Body of pancreas (tissue), 4 donors: ENCODE results near the gene PDIK1L.

Experiments
- POLR2A ChIP-seq, 3 donors: fragments of 450-650 bp; IDR thresholded peaks; one replicate each; pipeline ENCODE4 v1.6.1; 2016; ENCODE audit warnings: antibody characterized with exemption in 3 of 3, mild to moderate bottlenecking in 2 of 3
- TF ChIP-seq, protein P1 (sequence below), 7 experiments: fragments of 450-650 bp in 4 of 7; fragments of 200-600 bp in 3 of 7; sonication (generic) in 3 of 7; IDR thresholded peaks; one replicate each; pipeline ENCODE4 v1.5.1; 2016 to 2019; ENCODE audit warnings: antibody characterized with exemption in 7 of 7

DNA sequence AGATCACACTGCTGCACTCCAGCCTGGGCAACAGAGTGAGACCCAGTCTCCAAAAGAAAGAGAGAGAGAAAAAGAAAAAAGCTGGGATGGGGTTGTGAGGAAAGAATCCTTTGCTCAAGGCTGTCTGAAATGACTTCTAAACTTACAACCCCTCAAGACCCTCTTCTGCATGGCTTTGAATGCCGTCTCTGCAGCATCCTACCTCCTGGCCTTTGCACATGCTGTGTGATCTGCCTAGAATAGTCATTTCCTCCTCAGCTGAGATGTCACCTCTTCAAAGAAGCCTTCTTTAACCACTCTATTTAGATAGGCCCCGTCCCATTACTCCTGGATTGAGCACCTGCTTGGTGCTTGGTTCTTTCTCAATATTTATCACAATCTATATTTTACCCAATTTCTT lies 26.8 kb upstream of the PDIK1L start:
- TF ChIP-seq, protein P1, sequence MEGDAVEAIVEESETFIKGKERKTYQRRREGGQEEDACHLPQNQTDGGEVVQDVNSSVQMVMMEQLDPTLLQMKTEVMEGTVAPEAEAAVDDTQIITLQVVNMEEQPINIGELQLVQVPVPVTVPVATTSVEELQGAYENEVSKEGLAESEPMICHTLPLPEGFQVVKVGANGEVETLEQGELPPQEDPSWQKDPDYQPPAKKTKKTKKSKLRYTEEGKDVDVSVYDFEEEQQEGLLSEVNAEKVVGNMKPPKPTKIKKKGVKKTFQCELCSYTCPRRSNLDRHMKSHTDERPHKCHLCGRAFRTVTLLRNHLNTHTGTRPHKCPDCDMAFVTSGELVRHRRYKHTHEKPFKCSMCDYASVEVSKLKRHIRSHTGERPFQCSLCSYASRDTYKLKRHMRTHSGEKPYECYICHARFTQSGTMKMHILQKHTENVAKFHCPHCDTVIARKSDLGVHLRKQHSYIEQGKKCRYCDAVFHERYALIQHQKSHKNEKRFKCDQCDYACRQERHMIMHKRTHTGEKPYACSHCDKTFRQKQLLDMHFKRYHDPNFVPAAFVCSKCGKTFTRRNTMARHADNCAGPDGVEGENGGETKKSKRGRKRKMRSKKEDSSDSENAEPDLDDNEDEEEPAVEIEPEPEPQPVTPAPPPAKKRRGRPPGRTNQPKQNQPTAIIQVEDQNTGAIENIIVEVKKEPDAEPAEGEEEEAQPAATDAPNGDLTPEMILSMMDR (IDR thresholded peaks at IDR 0.05), result no peak
- TF ChIP-seq POLR2A (IDR thresholded peaks at IDR 0.05), result no peak
